Activated effector memory CD4-positive, alpha-beta T cell treated with Interleukin-2 at 50 U/mL for 16 hours (primary cell): ENCODE measurements around the gene XK.

Experiments
- DNase-seq: peaks from one replicate; pipeline ENCODE4 v3.0.0-alpha.2; 2020

Gene XK

GRCh38 chrX:37684426-37684825 lies 1.2 kb upstream of the XK start:
- DNase-seq: no peak

GRCh38 chrX:37684973-37685372 lies 618 bp upstream of the XK start:
- no peak for DNase-seq

DNA sequence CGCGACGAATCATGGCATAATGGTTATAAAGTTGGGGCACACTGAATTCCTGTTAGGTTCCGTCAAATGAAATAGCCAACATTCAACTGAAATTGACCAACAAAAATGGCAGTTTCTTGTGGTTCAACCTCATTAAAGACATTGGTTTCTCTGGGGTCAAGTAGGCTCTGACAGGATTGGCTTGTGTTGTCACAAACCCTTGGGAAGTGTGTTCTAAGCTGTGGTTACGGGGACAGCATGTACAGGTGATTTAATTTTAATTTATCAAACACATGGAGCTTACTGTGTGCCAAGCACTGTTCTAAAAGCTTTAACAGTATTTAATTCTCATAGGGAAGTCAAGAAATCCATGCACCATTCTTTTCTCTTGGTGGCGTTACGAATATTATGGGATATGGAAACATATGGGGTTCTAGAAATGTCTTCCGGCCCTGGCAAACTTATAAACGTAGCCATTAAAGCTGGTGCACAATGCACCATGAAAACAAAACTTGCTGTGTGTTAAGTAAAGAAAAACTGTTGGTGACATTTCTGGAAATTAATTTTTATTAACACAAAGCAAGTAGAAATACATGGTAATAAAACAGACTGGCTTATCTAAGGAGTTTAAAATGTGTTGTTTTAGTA lies 891 bp downstream of the XK start:
- DNase-seq: no peak

DNA sequence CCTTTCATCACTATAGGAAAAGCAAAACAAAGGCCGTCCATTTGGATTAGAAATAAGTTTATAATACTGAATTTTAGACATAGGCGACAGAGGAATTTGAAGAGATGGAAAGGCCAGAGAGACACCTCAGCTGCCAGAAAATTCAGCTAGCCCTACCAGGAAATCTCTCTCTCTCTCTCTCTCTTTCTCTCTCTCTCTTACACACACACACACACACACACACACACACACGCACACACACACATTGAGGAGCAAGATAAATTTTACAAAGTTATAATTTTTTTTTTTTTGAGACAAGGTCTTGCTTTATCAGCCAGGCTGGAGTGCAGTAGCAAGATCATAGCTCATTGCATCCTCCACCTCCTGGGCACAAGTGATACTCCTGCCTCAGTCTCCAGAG lies 1.4 kb downstream of the XK start:
- DNase-seq: no peak

DNA sequence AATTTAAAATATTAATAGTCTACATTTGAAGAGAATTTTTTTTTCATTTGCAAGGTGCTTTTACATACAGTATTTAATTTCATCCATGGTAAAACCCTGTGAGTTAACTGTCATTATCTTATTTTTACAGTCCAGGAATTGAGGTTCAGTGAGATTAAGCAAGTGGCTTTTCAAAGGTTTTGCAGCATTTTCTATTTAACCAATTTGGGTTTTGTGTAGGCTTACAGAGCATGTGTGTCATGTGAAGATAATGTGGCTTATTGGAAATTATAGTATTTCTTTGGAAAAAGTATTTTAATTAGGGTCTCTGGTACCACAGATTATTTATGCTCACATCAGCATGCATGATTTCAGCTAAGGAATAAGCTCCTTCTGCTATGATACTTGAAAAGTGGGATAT lies 4.5 kb downstream of the XK start:
- no peak for DNase-seq

- DNase-seq: no peak
Measured at GRCh38 chrX:37692918-37693317, 7.3 kb downstream of the XK start.

- DNase-seq: no peak
Measured at GRCh38 chrX:37697169-37697760, 11.7 kb downstream of the XK start.

DNA sequence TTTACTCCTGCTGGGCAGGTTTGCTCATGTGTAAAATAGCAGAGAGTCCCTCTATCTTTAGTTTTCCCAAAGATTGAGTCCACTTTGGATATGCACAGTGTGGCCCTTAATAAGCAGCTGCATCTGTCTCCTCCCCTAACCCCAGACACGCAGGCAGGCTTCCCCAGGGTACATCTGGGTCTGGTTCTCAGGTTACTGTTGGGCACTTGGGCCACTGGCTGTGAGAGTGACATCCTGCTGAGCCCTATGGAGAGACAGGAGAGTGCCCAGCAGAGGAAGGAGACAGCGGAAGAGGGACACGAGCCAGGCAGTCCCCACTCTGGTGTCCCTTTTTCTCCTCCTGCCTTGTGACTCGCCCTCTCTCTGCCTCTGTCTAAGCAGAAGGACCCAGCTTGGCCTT lies 16.0 kb downstream of the XK start:
- no peak for DNase-seq

- DNase-seq: no peak
Measured at GRCh38 chrX:37711991-37712390, 26.4 kb downstream of the XK start.

GRCh38 chrX:37712458-37712857 lies 26.9 kb downstream of the XK start:
- no peak for DNase-seq

DNA sequence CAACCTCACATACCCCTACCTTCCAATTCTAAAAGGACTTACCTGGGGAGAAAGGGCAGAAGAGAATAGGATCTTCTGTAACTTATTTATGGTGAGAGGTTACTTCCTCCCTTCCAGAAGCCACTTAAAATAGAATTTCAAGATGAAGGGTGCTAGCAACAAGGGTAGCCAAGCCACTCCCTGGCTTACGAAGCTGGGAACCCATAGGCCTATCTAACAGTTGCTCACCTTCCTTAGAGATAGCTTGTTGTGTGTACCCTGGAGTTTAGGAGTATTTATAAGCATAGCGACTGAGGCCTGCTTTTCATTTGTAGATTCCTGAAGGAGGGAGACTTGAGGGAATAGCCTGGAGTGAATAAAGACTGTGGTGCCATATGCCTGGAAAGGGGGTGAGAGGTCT lies 28.9 kb downstream of the XK start:
- no peak for DNase-seq

DNA sequence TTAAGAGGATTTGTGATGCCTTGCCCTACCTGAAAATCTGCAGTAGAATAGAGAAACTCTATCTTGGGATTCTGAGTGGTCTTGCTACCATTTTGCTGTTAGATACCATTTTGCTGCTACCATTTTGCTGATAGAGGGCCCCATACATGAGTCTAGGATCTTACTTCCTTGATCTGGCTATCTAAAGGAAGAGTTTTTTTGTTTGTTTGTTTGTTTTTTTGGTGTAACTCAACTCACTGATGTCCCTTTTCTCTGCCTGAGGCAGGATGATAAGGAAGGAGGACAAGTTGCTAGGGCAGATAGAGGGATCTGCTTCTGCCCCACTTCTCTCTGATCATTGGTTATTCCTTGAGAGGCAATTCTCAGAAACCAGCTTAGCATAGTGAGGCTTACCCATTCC lies 31.0 kb downstream of the XK start:
- no peak for DNase-seq

GRCh38 chrX:37717708-37718107 lies 32.1 kb downstream of the XK start:
- no peak for DNase-seq

GRCh38 chrX:37722595-37722994 lies 37.0 kb downstream of the XK start:
- DNase-seq: no peak

GRCh38 chrX:37726346-37726745 lies 40.8 kb downstream of the XK start:
- no peak for DNase-seq

- DNase-seq: peak; percentile 55
Measured at GRCh38 chrX:37745354-37745753, 59.8 kb downstream of the XK start.

- DNase-seq: no peak
Measured at GRCh38 chrX:37745835-37746217, 60.2 kb downstream of the XK start.

- DNase-seq: no peak
Measured at GRCh38 chrX:37746218-37746941, 60.8 kb downstream of the XK start.

DNA sequence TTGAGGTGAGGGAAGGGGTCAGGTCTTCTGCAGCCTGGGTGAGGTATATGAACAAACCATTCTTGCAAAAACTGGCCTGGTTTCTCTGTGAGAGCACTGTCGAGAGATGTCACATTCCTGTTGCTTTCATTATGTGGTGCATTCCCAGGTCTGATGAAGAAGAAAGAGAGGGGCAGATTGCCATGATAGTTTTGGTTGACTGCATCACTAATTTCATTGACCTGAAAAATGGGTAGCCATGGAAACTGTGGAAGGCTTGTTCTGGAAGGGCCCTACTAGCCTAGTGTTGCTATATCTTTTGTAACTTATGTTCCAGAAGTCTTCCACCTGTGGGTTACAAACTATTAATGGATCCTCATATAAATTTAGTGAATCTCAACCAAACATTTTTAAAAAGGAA lies 61.4 kb downstream of the XK start:
- no peak for DNase-seq

DNA sequence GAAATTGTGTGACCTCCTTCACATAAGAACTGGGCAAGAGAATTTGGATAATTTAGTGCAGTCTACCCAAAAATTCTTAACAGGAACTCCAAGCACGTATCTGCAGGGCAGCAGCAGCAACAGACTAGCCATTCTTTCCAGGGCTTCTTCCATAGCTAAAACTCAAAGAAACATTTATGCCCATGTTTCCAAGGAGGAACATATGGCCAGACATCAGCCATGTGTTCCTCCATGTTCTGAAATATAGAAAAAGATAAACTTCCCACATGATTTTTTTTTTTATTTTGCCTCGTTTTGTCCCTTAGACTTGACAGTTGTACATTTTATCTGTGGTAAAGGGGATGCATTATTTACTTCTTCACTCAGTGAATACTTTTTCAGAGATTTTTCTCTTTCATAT lies 66.7 kb downstream of the XK start:
- DNase-seq: no peak

- no peak for DNase-seq
Measured at GRCh38 chrX:37752936-37753335, 67.3 kb downstream of the XK start.

DNA sequence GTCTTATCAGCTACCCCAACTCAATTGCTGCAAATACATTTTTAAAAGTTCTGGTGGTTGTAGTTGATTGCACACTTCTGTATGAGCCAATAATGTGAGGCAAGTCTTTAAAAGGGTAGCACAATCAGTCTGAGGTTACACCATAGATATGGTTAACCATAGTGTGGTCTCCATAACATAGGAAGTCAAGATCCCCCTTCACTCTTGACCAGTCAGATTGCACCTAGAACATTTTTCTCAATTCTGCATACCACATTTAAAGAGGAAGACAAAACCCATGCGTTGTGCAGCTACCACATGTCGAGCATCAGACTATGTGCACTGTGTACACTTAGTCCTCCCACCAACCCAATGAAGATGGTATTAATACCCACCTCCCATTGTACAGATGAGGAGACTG lies 67.8 kb downstream of the XK start:
- no peak for DNase-seq

DNA sequence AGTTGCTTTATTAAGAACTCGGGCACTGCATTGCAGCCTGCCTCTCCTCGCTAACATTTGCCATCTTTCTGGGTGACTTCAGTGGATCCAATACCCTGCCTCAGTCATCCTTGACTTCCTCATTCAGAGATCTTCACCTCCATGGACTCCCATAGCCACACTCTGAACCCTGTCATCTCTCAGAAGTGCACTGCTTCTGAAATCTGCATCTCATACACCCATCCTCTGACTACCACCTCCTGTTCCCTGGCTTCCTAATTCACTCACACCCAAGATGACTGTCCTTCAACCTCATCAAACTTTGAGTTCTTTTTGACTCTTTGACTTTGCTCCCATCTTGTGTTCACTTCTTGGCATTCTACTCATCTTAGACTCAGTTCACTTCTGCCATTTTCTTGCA lies 68.9 kb downstream of the XK start:
- DNase-seq: no peak

GRCh38 chrX:37755025-37755424 lies 69.4 kb downstream of the XK start:
- no peak for DNase-seq

DNA sequence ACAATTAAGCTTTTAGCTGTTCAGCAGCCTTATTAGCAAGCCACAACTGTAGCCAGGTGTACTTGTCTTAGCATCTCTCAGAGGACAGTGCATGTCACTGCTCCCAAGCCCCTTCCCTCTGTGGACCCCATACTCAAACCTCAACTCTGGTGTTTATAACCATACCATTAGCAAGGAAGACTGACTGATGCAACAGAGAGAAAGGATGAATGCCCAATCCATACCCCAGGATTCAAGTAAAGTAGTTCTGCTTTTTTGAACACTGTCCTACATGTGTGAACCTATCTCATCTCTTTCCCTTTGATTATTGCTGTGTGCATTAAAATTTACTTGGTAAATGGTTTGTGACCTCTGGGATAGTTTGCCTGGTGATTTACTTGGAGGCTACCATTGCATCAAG lies 71.5 kb downstream of the XK start:
- DNase-seq: no peak
